Endothelial cell (in vitro differentiated cells): Measurements from ENCODE around the gene MAN1A1. TPM values are rescaled to one million over a fixed set of nuclear protein-coding genes. Genes with fewer than 3 reads are reported as not detected.
"Not testable (repeated sequence)": the region's sequence is repeated elsewhere in the genome, so short reads cannot be mapped to it uniquely, and the experiment has no call there.

Experiments used
- DNase-seq: peaks from one replicate; pipeline ENCODE4 v3.0.0; 2021; ENCODE audit warnings: low spot score
- H3K27ac Mint-ChIP-seq: one replicate; pipeline ENCODE4 v1.8.0; 2021; ENCODE audit warnings: mixed read lengths, inconsistent platforms; ENCODE audit not compliant: unreplicated experiment
- H3K27me3 Mint-ChIP-seq: one replicate; pipeline ENCODE4 v1.8.0; 2021; ENCODE audit warnings: mild to moderate bottlenecking, moderate library complexity, mixed read lengths, inconsistent platforms; ENCODE audit not compliant: unreplicated experiment
- H3K36me3 Mint-ChIP-seq: one replicate; pipeline ENCODE4 v1.8.0; 2021; ENCODE audit warnings: mild to moderate bottlenecking, low read depth, mixed read lengths, inconsistent platforms; ENCODE audit not compliant: unreplicated experiment
- H3K4me1 Mint-ChIP-seq: one replicate; pipeline ENCODE4 v1.8.0; 2021; ENCODE audit warnings: mild to moderate bottlenecking, mixed read lengths, inconsistent platforms; ENCODE audit not compliant: unreplicated experiment
- H3K4me3 Mint-ChIP-seq: one replicate; pipeline ENCODE4 v1.8.0; 2021; ENCODE audit warnings: mild to moderate bottlenecking, mixed read lengths, inconsistent platforms; ENCODE audit not compliant: unreplicated experiment
- H3K9me3 Mint-ChIP-seq: one replicate; pipeline ENCODE4 v1.8.0; 2021; ENCODE audit warnings: mixed read lengths, inconsistent platforms; ENCODE audit not compliant: unreplicated experiment
- CTCF ChIP-seq: fragments of 200-600 bp; sonication (generic); IDR thresholded peaks from one replicate; pipeline ENCODE4 v1.5.0; 2021; ENCODE audit warnings: antibody characterized with exemption; ENCODE audit not compliant: unreplicated experiment
- total RNA-seq: library from RNA; stranded (reverse); fragmentation: NEBNext Ultra II Directional; extraction: Animal tissue kit (Norgen Biotek cat#: 25700); gene quantifications from one replicate; pipeline ENCODE4 v1.2.1, GENCODE V29; 2021; ENCODE audit not compliant: unreplicated experiment

Gene MAN1A1
- total RNA-seq, 1 donor from 2014 or later: 34.4 TPM

- no peaks in the 10 kb centered on the region for H3K9me3 Mint-ChIP-seq
- no peak for DNase-seq
- H3K27ac Mint-ChIP-seq: no peak overlapping the region
- peaks cover 32% of the 10 kb centered on the region for H3K4me1 Mint-ChIP-seq
- no peaks in the 10 kb centered on the region for H3K27me3 Mint-ChIP-seq
- H3K4me3 Mint-ChIP-seq: no peak overlapping the region
- no peak for TF ChIP-seq CTCF
- H3K36me3 Mint-ChIP-seq: no peaks in the 10 kb centered on the region
Observed at GRCh38 chr6:119171088-119171841, 178.3 kb downstream of the MAN1A1 start.

GRCh38 chr6:119170447-119171087 lies 179.0 kb downstream of the MAN1A1 start:
- Mint-ChIP-seq H3K27me3 (no peaks in the 10 kb centered on the region), H3K9me3 (no peaks in the 10 kb centered on the region), H3K27ac (no peak overlapping the region), H3K4me3 (no peak overlapping the region), H3K4me1 (peaks cover 31% of the 10 kb centered on the region), H3K36me3 (no peaks in the 10 kb centered on the region)
- DNase-seq: no peak
- no peak for TF ChIP-seq CTCF

- no peak for TF ChIP-seq CTCF
- H3K4me1 Mint-ChIP-seq: peaks cover 32% of the 10 kb centered on the region
Observed at GRCh38 chr6:119170103-119170446, 179.5 kb downstream of the MAN1A1 start.

GRCh38 chr6:119169355-119169754 lies 180.2 kb downstream of the MAN1A1 start:
- H3K4me1 Mint-ChIP-seq: peaks cover 32% of the 10 kb centered on the region
- not testable (repeated sequence) for H3K36me3 Mint-ChIP-seq, DNase-seq, H3K27me3 Mint-ChIP-seq, H3K9me3 Mint-ChIP-seq, H3K4me3 Mint-ChIP-seq, H3K27ac Mint-ChIP-seq

More at GRCh38 chr6:119170103-119170446, 179.5 kb downstream of the MAN1A1 start:
- Mint-ChIP-seq H3K27me3 (no peaks in the 10 kb centered on the region), H3K36me3 (no peaks in the 10 kb centered on the region), H3K27ac (no peak overlapping the region), H3K4me3 (no peak overlapping the region), H3K9me3 (no peaks in the 10 kb centered on the region)
- no peak for DNase-seq

- Mint-ChIP-seq H3K27ac (no peak overlapping the region), H3K9me3 (no peaks in the 10 kb centered on the region), H3K4me3 (no peak overlapping the region), H3K36me3 (no peaks in the 10 kb centered on the region), H3K4me1 (peaks cover 21% of the 10 kb centered on the region), H3K27me3 (no peaks in the 10 kb centered on the region)
- DNase-seq: no peak
- TF ChIP-seq CTCF: no peak
Observed at GRCh38 chr6:119166024-119166784, 183.4 kb downstream of the MAN1A1 start.
